ENCODE data around the gene GUCA2A. TPM values are rescaled to one million over a fixed set of nuclear protein-coding genes. Genes with fewer than 3 reads are reported as not detected.

GUCA2A gene
- total and polyA plus RNA-seq, 2 donors (not counting 1 experiment from before 2014, with no cell fraction given) = not detected

- DNase-seq (ENCODE audit: low read depth in 2 of 2) = no peak
- TF ChIP-seq EZH2 (IDR thresholded peaks at IDR 0.05; ENCODE audit: low read length, missing control alignments) = no peak
- TF ChIP-seq, protein P1, sequence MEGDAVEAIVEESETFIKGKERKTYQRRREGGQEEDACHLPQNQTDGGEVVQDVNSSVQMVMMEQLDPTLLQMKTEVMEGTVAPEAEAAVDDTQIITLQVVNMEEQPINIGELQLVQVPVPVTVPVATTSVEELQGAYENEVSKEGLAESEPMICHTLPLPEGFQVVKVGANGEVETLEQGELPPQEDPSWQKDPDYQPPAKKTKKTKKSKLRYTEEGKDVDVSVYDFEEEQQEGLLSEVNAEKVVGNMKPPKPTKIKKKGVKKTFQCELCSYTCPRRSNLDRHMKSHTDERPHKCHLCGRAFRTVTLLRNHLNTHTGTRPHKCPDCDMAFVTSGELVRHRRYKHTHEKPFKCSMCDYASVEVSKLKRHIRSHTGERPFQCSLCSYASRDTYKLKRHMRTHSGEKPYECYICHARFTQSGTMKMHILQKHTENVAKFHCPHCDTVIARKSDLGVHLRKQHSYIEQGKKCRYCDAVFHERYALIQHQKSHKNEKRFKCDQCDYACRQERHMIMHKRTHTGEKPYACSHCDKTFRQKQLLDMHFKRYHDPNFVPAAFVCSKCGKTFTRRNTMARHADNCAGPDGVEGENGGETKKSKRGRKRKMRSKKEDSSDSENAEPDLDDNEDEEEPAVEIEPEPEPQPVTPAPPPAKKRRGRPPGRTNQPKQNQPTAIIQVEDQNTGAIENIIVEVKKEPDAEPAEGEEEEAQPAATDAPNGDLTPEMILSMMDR (conservative IDR thresholded peaks at IDR 0.05 in 1 of 2, IDR thresholded peaks at IDR 0.05 in 1 of 2; ENCODE audit: low read depth in 1 of 2, low read length in 2 of 2) = no peak
- Histone ChIP-seq H3K27ac (ENCODE audit: insufficient read depth, low read length) (no peak overlapping the region), H3K9me3 (ENCODE audit: control insufficient read depth, insufficient read depth, low read depth, low read length) (no peaks in the 10 kb centered on the region), H3K79me2 (ENCODE audit: control insufficient read depth, insufficient read depth, low read length) (no peaks in the 10 kb centered on the region), H3K36me3 (ENCODE audit: control insufficient read depth, insufficient read depth, low read length) (no peaks in the 10 kb centered on the region), H2AFZ (ENCODE audit: low read length) (no peak overlapping the region), H3K27me3 (ENCODE audit: control insufficient read depth, insufficient read depth, low read length) (no peaks in the 10 kb centered on the region), H3K4me3 (replicated peaks in 1 of 4; ENCODE audit: control extremely low read depth in 1 of 4, insufficient read depth in 1 of 4, low read depth in 3 of 4, low read length in 4 of 4) (no peak overlapping the region), H4K20me1 (ENCODE audit: control insufficient read depth, extremely low read depth, insufficient read depth, low read length) (no peaks in the 10 kb centered on the region), H3K9ac (ENCODE audit: insufficient read depth, low read length) (no peak overlapping the region), H3K4me1 (ENCODE audit: control insufficient read depth, extremely low read depth, insufficient read depth, low read length) (no peaks in the 10 kb centered on the region), H3K4me2 (ENCODE audit: extremely low read depth, insufficient read depth, low read length) (no peak overlapping the region)
Measured at GRCh38 chr1:42170779-42171621, 6.5 kb upstream of the GUCA2A start.

DNA sequence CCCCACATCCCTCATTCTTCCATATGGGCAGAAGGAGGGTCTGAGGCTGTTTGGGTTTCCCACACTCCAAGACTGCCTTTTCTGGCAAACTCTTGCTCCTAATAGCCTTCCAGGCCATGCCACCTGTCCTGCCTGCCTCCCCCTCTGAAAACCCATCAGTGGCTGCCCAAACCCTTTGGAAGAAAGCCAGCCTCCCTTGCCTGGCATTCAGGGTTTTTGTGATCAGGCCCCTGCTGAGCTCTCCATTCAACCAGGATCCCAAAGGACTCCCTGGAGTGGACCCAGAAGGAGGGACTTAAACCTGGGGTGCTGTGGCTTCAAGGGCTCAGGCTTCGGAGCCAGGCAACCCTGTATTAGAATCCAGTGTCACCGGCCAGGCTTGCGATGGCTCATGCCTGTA lies 4.2 kb upstream of the GUCA2A start:
- no peak overlapping the region for H3K4me2 ChIP-seq (ENCODE audit: extremely low read depth, insufficient read depth, low read length)

GRCh38 chr1:42168391-42168670 lies 3.8 kb upstream of the GUCA2A start:
- Histone ChIP-seq H4K20me1 (ENCODE audit: control insufficient read depth, extremely low read depth, insufficient read depth, low read length) (no peaks in the 10 kb centered on the region), H3K4me1 (ENCODE audit: control insufficient read depth, extremely low read depth, insufficient read depth, low read length) (no peaks in the 10 kb centered on the region), H3K4me2 (ENCODE audit: extremely low read depth, insufficient read depth, low read length) (no peak overlapping the region), H3K9me3 (ENCODE audit: control insufficient read depth, insufficient read depth, low read depth, low read length) (no peaks in the 10 kb centered on the region), H3K79me2 (ENCODE audit: control insufficient read depth, insufficient read depth, low read length) (no peaks in the 10 kb centered on the region), H3K4me3 (replicated peaks in 1 of 4; ENCODE audit: control extremely low read depth in 1 of 4, insufficient read depth in 1 of 4, low read depth in 3 of 4, low read length in 4 of 4) (no peak overlapping the region), H3K9ac (ENCODE audit: insufficient read depth, low read length) (no peak overlapping the region), H3K36me3 (ENCODE audit: control insufficient read depth, insufficient read depth, low read length) (no peaks in the 10 kb centered on the region), H3K27ac (ENCODE audit: insufficient read depth, low read length) (no peak overlapping the region), H2AFZ (ENCODE audit: low read length) (no peak overlapping the region), H3K27me3 (ENCODE audit: control insufficient read depth, insufficient read depth, low read length) (no peaks in the 10 kb centered on the region)
- DNase-seq (ENCODE audit: low read depth in 2 of 2) = no peak
- no peak for TF ChIP-seq EZH2 (IDR thresholded peaks at IDR 0.05; ENCODE audit: low read length, missing control alignments)
- TF ChIP-seq, protein P1 (conservative IDR thresholded peaks at IDR 0.05 in 1 of 2, IDR thresholded peaks at IDR 0.05 in 1 of 2; ENCODE audit: low read depth in 1 of 2, low read length in 2 of 2) = no peak

More for the DNA sequence above, 4.2 kb upstream of the GUCA2A start:
- Histone ChIP-seq H2AFZ (ENCODE audit: low read length) (no peak overlapping the region), H4K20me1 (ENCODE audit: control insufficient read depth, extremely low read depth, insufficient read depth, low read length) (no peaks in the 10 kb centered on the region), H3K4me3 (replicated peaks in 1 of 4; ENCODE audit: control extremely low read depth in 1 of 4, insufficient read depth in 1 of 4, low read depth in 3 of 4, low read length in 4 of 4) (no peak overlapping the region), H3K4me1 (ENCODE audit: control insufficient read depth, extremely low read depth, insufficient read depth, low read length) (no peaks in the 10 kb centered on the region), H3K79me2 (ENCODE audit: control insufficient read depth, insufficient read depth, low read length) (no peaks in the 10 kb centered on the region), H3K9me3 (ENCODE audit: control insufficient read depth, insufficient read depth, low read depth, low read length) (no peaks in the 10 kb centered on the region), H3K27me3 (ENCODE audit: control insufficient read depth, insufficient read depth, low read length) (no peaks in the 10 kb centered on the region), H3K36me3 (ENCODE audit: control insufficient read depth, insufficient read depth, low read length) (no peaks in the 10 kb centered on the region), H3K27ac (ENCODE audit: insufficient read depth, low read length) (no peak overlapping the region), H3K9ac (ENCODE audit: insufficient read depth, low read length) (no peak overlapping the region)
- DNase-seq (ENCODE audit: low read depth in 2 of 2) = no peak
- TF ChIP-seq, protein P1 (conservative IDR thresholded peaks at IDR 0.05 in 1 of 2, IDR thresholded peaks at IDR 0.05 in 1 of 2; ENCODE audit: low read depth in 1 of 2, low read length in 2 of 2) = no peak
- TF ChIP-seq EZH2 (IDR thresholded peaks at IDR 0.05; ENCODE audit: low read length, missing control alignments) = no peak

All from fibroblast of lung (primary cell).